Heart left ventricle (tissue), 13 donors: ENCODE results near the gene ZNF274.
"Not testable (repeated sequence)": the region's sequence is repeated elsewhere in the genome, so short reads cannot be mapped to it uniquely, and the experiment has no call there.

ENCODE experiments used
- POLR2A ChIP-seq, 2 donors: fragments of 450-650 bp; IDR thresholded peaks; one replicate each; pipeline ENCODE4 v1.6.1; 2017; ENCODE audit warnings: antibody characterized with exemption in 2 of 2, mild to moderate bottlenecking in 2 of 2, moderate library complexity in 2 of 2
- TF ChIP-seq, protein P1 (sequence below), 12 donors: fragments of 200-600 bp; sonication (generic) in 4 of 12; IDR thresholded peaks; one replicate each; pipeline versions ENCODE4 v1.5.0 to v1.8.0; 2018 to 2022; ENCODE audit warnings: antibody characterized with exemption in 12 of 12, mild to moderate bottlenecking in 5 of 12
- donor health status: ischemic (EF 13 %, LVEDD 7.1; RV severe dilation, severe dysfunction).
- donor health status: DM: no; HTN: yes; CAD: no.
- donor health status: DM: no; HTN: no; CAD: no.
- donor health status: ischemic (EF 25% LVEDD 6.9; RV normal size, moderate dysfunction).
- donor health status: ischemic (EF 25% LVEDD 5.7; RV mildly dilated, moderate dysfunction).
- donor health status: ischemic (EF 35%, LVEDD 5.7; RV mildly dilated, moderate dysfunction).
- donor health status: nonischemic (EF 11% LVEDD 7.7; RV severe dilation, severe dysfunction).
- donor health status: DM: yes; HTN: yes; CAD: no.
- donor health status: PGD.
- donor health status: ischemic (EF 29% LVEDD 5.4; RV normal size, mild dysfunction).
- donor health status: nonischemic (EF 23%, LVEDD 6.1; RV moderate dilation, normal function).

DNA sequence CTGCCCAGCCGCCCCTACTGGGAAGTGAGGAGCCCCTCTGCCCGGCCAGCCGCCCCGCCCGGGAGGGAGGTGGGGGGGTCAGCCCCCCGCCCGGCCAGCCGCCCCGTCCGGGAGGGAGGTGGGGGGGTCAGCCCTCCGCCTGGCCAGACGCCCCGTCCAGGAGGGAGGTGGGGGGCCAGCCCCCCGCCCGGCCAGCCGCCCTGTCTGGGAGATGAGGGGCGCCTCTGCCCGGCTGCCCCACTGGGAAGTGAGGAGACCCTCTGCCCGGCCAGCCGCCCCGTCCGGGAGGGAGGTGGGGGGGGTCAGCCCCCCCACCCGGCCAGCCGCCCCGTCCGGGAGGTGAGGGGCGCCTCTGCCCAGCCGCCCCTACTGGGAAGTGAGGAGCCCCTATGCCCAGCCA, 35.4 kb upstream of the ZNF274 start:
- TF ChIP-seq POLR2A (IDR thresholded peaks at IDR 0.05): not testable (repeated sequence)
- TF ChIP-seq, protein P1, sequence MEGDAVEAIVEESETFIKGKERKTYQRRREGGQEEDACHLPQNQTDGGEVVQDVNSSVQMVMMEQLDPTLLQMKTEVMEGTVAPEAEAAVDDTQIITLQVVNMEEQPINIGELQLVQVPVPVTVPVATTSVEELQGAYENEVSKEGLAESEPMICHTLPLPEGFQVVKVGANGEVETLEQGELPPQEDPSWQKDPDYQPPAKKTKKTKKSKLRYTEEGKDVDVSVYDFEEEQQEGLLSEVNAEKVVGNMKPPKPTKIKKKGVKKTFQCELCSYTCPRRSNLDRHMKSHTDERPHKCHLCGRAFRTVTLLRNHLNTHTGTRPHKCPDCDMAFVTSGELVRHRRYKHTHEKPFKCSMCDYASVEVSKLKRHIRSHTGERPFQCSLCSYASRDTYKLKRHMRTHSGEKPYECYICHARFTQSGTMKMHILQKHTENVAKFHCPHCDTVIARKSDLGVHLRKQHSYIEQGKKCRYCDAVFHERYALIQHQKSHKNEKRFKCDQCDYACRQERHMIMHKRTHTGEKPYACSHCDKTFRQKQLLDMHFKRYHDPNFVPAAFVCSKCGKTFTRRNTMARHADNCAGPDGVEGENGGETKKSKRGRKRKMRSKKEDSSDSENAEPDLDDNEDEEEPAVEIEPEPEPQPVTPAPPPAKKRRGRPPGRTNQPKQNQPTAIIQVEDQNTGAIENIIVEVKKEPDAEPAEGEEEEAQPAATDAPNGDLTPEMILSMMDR (IDR thresholded peaks at IDR 0.05): not testable (repeated sequence)
